HG03139 (cell line): ENCODE results near the gene HES6.
"Not testable (repeated sequence)": the region's sequence is repeated elsewhere in the genome, so short reads cannot be mapped to it uniquely, and the experiment has no call there.

Source experiments
- ATAC-seq: cut with Tn5 transposase; IDR thresholded peaks from one replicate; pipeline ENCODE4 v1.9.1; 2021; ENCODE audit not compliant: unreplicated experiment

The HES6 gene

GRCh38 chr2:238273433-238273832, 33.6 kb upstream of the HES6 start:
- ATAC-seq: not testable (repeated sequence)

- no peak for ATAC-seq
Measured at GRCh38 chr2:238272156-238272555, 32.3 kb upstream of the HES6 start.

DNA sequence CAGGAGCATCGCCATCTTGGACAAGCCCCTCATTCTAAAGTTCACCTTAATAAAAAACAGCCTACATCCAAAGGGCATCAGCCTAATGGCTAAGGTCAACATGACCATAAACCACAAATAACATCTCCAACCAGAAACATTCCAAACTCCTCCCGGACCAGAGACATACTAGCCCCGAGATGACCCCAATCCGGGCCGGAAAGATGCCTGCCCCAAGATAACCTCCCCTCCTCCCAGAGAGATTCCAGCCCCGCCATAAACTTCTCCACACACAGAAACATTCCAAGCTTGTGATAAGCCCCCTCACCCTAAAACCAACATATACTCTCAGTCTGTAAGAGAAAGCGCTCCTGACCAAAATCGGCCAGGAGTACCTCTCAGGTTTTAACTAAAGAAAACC, 31.8 kb upstream of the HES6 start:
- ATAC-seq: not testable (repeated sequence)

DNA sequence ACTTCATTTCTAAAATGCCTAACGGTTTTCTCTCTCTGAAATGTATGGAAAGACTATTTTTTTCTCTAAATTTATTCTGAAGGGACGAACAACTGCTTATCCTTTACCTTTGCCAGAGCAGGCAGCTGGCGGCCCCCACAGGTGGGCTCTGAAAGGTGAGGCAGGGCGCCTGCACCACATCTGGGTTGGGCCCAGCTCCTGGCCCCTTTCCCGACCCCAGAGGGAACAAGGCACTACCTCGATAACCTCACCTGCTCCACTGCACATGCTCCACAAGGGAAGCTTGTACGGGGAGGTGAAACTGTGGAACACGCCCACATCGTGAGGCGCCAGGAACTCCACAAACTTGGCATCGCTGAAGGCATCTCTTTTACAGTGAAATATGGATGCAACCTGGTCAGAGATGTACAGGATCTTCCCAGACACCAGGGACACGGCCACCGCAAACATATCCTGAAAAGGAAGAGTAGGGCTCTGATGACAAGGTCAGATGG, 31.3 kb upstream of the HES6 start:
- no peak for ATAC-seq

DNA sequence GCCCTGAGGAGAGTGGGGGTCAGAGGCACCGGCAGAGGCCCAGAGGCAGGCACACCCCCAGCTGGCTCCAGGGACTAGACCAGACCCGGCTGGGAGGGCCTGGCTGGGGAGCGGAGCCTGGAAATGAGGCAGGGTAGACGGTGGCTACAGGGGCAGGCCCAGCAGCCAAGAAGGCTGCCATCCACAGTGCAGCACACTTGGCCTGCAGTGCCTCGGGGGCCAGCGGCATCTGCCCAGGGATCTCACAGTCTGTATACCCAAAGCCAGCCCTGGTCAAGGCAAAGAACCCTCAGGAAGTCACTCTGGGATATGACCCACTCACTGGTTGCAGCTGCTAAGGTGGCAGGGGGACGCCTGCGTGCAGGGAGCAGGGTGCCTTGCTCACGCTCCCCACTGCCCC, 30.8 kb upstream of the HES6 start:
- ATAC-seq: no peak

- no peak for ATAC-seq
Measured at GRCh38 chr2:238269741-238270140, 29.9 kb upstream of the HES6 start.

GRCh38 chr2:238267884-238268680, 28.2 kb upstream of the HES6 start:
- ATAC-seq: no peak

DNA sequence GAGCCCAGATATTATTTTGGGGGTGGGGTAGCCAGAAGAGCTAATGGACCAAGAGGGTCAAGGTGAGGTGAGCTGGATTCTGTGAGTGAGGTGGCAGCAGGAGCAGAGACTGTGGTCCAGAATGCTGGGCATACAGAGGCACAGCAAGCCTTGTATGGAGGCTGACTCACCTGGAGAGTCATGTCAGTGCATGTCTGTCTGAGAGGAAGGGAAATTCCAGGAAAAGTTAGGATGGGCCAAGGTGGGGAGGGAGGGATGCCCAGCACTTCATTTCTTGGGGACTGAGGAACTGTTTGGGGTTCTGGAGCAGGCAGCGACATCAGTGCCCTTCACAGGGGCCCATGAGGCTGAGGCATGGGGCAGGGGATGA, 27.5 kb upstream of the HES6 start:
- ATAC-seq: no peak

DNA sequence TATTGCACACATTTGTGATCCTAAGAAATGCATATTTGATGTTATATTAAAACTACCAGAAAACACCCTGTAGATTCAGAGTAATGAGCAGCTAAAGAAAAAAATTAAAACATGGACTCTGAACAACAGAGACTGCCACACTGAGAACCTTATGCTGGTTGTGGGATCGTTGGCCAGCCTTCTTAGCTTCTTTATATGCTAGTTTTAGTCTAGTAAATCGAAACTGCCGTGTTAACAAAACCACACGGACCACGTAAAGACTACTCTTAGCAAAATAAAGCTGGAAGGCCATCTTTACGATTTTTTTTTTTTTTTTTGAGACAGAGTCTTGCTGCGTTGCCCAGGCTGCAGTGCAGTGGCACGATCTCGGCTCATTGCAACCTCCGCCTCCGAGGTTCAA, 25.8 kb upstream of the HES6 start:
- no peak for ATAC-seq

DNA sequence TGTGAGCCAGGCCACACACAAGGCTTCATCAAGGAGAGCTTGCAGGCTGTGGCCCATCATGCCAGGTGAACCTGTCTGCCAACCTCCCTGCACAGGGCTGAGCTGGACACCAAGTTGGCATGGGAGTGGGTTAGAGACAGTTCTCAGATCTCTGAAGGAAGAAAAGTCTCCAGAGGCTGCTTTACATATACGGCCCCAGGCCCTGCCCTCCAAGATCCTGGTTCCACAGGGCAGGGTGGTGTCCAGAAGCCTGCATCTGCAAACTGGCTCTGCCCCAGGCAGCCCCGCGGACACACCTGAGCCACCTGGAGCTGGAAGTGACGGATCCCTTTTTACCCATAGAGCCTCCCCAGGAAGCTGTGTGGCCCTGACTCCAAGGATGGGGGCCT, 24.2 kb upstream of the HES6 start:
- ATAC-seq: no peak

GRCh38 chr2:238263204-238264071, 23.6 kb upstream of the HES6 start:
- ATAC-seq: no peak

DNA sequence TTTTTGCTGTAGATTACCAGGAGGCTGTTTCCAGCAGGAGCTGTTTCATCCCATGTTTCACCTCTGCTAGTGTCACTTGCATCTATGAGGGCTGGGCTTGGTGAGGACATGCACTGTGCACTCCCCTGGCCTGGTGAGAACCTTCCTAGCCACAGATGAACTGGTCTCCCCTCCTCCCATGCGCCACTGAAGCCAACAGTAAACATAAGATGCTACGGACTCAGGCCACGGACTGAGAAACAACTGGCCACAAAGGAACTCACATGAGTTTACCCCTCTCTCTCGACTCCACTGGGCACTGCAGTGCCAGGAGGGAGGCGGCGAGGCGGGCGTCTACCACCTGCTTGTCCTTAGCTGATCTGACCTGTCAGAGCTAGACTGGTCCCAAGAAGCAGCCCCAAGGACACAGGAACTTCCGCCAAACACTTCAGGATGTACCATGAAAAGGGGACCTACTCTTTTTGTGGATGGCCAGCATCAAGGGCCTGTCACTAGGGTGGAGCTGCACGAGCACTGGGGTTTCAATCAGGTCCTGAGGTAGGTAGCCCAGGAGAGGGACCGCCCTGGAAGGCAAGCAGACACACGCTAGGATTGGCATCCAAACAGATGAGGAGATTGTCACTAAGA, 22.8 kb upstream of the HES6 start:
- no peak for ATAC-seq

- no peak for ATAC-seq
Measured at GRCh38 chr2:238261718-238262375, 22.0 kb upstream of the HES6 start.

DNA sequence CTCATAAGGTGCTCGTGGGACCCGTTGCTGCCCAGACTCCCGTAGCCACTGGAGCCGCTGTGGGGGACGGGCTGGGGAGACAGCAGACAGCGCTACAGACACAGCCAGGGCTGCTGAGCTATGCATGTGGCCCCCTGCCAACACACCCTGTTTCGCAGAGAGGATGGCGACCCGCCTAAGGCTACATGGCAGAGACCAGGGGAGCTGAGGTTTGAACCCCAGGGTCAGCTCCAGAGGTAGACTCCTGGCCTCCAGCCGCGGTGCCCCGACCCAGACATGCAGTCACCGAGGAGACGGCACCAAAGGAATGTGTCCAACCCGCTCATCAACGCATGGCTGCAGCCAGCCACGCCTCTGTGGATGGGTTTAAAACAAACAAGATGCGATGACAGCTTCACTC, 21.0 kb upstream of the HES6 start:
- no peak for ATAC-seq

- ATAC-seq: no peak
Measured at GRCh38 chr2:238259061-238260020, 19.5 kb upstream of the HES6 start.

GRCh38 chr2:238257786-238258700, 18.2 kb upstream of the HES6 start:
- no peak for ATAC-seq

- ATAC-seq: no peak
Measured at GRCh38 chr2:238256594-238257104, 16.8 kb upstream of the HES6 start.

- no peak for ATAC-seq
Measured at GRCh38 chr2:238256111-238256510, 16.3 kb upstream of the HES6 start.

DNA sequence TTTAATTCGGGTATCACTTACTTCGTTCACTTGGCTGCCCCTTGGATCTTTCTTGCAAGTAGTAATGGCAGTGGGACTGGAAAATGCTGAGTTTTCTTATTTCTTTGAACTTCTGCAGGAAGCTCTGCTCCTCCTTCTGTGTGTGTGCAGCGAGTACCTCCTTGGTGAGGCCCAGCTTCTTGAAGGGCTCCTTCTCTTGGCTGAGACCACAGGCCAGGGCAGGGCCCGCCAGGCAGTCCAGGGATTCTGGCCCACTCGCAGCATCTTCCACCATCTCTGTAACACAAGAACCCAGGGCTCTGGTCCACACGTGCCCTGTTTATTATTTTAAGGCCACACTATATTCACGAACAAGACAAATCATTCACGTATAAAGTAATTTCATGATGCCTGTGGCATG, 15.8 kb upstream of the HES6 start:
- no peak for ATAC-seq
